SK-N-SH (cell line): Measurements from ENCODE around the gene RRP1B. TPM values are rescaled to one million over a fixed set of nuclear protein-coding genes. Genes with fewer than 3 reads are reported as not detected.
"Not testable (repeated sequence)": the region's sequence is repeated elsewhere in the genome, so short reads cannot be mapped to it uniquely, and the experiment has no call there.

ENCODE experiments used
- CTCF ChIA-PET: fragments of 300-600, 350-600 bp; formaldehyde crosslinking; extraction: SDS; loops from one replicate; lab custom pipeline; 2021; lab: Yijun Ruan, JAX
- POLR2A ChIA-PET: fragments of 350-600 bp; sonication (Branson Sonifier 250); formaldehyde crosslinking; extraction: SDS; loops from one replicate; lab custom pipeline; 2020; ENCODE audit warnings: antibody characterized with exemption, inconsistent platforms; lab: Yijun Ruan, JAX
- DNase-seq: peaks from one replicate; pipeline ENCODE4 v3.0.0; 2012
- H2AFZ ChIP-seq: fragments of 200-600 bp; sonication (generic); 2 replicates; pipeline ENCODE4 v1.8.1; 2016; ENCODE audit warnings: antibody characterized with exemption, mild to moderate bottlenecking, low read depth
- H3F3A ChIP-seq: fragments of 200-600 bp; sonication (generic); replicated peaks from 2 replicates; pipeline ENCODE3; 2016; ENCODE audit warnings: antibody characterized with exemption, mild to moderate bottlenecking; ENCODE audit not compliant: insufficient read depth
- H3K27ac ChIP-seq, 2 experiments: fragments of 200-500 bp in 1 of 2; fragments of 200-600 bp in 1 of 2; sonication (Bioruptor generic) in 1 of 2; sonication (generic), shearing (Covaris generic) in 1 of 2; 2 replicates each; pipeline versions ENCODE4 v1.5.1 to v1.6.1; 2014 to 2016; ENCODE audit warnings: low read depth in 2 of 2, inconsistent platforms in 1 of 2, low read length in 1 of 2, mild to moderate bottlenecking in 1 of 2, mixed read lengths in 1 of 2
- H3K27me3 ChIP-seq: fragments of 200-600 bp; sonication (generic), shearing (Covaris generic); 2 replicates; pipeline ENCODE4 v1.6.1; 2016; ENCODE audit warnings: mixed run types; ENCODE audit not compliant: insufficient read depth
- H3K36me3 ChIP-seq, 2 experiments: fragments of 200-500 bp in 1 of 2; fragments of 200-600 bp in 1 of 2; sonication (Bioruptor generic) in 1 of 2; sonication (generic) in 1 of 2; replicated peaks in 1 of 2; 2 replicates each; pipeline versions ENCODE3 to v1.5.1; 2014 to 2016; ENCODE audit warnings: low read length in 1 of 2, mild to moderate bottlenecking in 1 of 2; ENCODE audit not compliant: insufficient read depth in 2 of 2, control insufficient read depth in 1 of 2
- H3K4me1 ChIP-seq, 2 experiments: fragments of 200-500 bp in 1 of 2; fragments of 200-600 bp in 1 of 2; sonication (Bioruptor generic) in 1 of 2; sonication (generic), shearing (Covaris generic) in 1 of 2; 2 replicates each; pipeline versions ENCODE4 v1.5.1 to v1.6.1; 2014 to 2016; ENCODE audit warnings: low read depth in 1 of 2, low read length in 1 of 2, mixed run types in 1 of 2; ENCODE audit not compliant: insufficient read depth in 2 of 2, control insufficient read depth in 1 of 2
- H3K4me2 ChIP-seq: fragments of 200-600 bp; sonication (generic), shearing (Covaris generic); 2 replicates; pipeline ENCODE4 v1.6.1; 2017; ENCODE audit warnings: mixed run types
- H3K4me3 ChIP-seq, 2 experiments: fragments of 200-500 bp in 1 of 2; fragments of 200-600 bp in 1 of 2; sonication (Bioruptor generic) in 1 of 2; sonication (generic), shearing (Covaris generic) in 1 of 2; 2 replicates each; pipeline versions ENCODE4 v1.5.1 to v1.8.1; 2014 to 2016; ENCODE audit warnings: low read depth in 2 of 2, inconsistent platforms in 1 of 2, low read length in 1 of 2, mild to moderate bottlenecking in 1 of 2, mixed read lengths in 1 of 2, moderate library complexity in 1 of 2
- H3K79me2 ChIP-seq: fragments of 200-600 bp; sonication (generic); 2 replicates; pipeline ENCODE4 v1.8.1; 2017; ENCODE audit warnings: mild to moderate bottlenecking; ENCODE audit not compliant: insufficient read depth
- H3K9ac ChIP-seq: fragments of 200-600 bp; sonication (generic); 2 replicates; pipeline ENCODE4 v1.6.1; 2017; ENCODE audit warnings: mixed run types
- H3K9me2 ChIP-seq: fragments of 200-600 bp; sonication (generic); 2 replicates; pipeline ENCODE4 v1.6.1; 2017; ENCODE audit warnings: mixed run types
- H3K9me3 ChIP-seq: fragments of 200-600 bp; sonication (generic); 2 replicates; pipeline ENCODE4 v1.6.1; 2017; ENCODE audit warnings: mixed run types, mild to moderate bottlenecking, moderate library complexity
- H4K20me1 ChIP-seq: fragments of 200-600 bp; sonication (generic); 2 replicates; pipeline ENCODE4 v1.6.1; 2017; ENCODE audit warnings: mild to moderate bottlenecking, mixed run types; ENCODE audit not compliant: insufficient read depth
- CHD2 ChIP-seq: fragments of 150-350 bp; IDR thresholded peaks from 2 replicates; pipeline ENCODE4 v1.6.1; 2018; ENCODE audit warnings: low read length; ENCODE audit not compliant: partially characterized antibody
- CTCF ChIP-seq: fragments of 200-600 bp; sonication (generic); IDR thresholded peaks from 2 replicates; pipeline ENCODE4 v1.6.1; 2017; ENCODE audit warnings: antibody characterized with exemption, mild to moderate bottlenecking, moderate library complexity
- EZH2phosphoT487 ChIP-seq: fragments of 200-600 bp; sonication (generic); IDR thresholded peaks from 2 replicates; pipeline ENCODE4 v1.6.1; 2017; ENCODE audit warnings: low read depth, mixed run types, mild to moderate bottlenecking, antibody characterized with exemption, moderate library complexity, borderline replicate concordance
- GABPA ChIP-seq: IDR thresholded peaks from 2 replicates; pipeline ENCODE4 v1.4.0; 2012; ENCODE audit warnings: low read depth, mild to moderate bottlenecking
- GATA2 ChIP-seq: sonication (generic); formaldehyde crosslinking; IDR thresholded peaks from 2 replicates; pipeline ENCODE4 v1.5.0; 2020; ENCODE audit warnings: mild to moderate bottlenecking, missing genetic modification reagents
- JUND ChIP-seq: IDR thresholded peaks from 2 replicates; pipeline ENCODE4 v1.4.0; 2012
- MXI1 ChIP-seq: IDR thresholded peaks from 2 replicates; pipeline ENCODE4 v1.6.1; 2012; ENCODE audit warnings: mild to moderate bottlenecking, low read depth, low read length, improper control_type of control experiment
- PBX3 ChIP-seq: IDR thresholded peaks from 2 replicates; pipeline ENCODE4; 2012
- POLR2AphosphoS5 ChIP-seq: IDR thresholded peaks from 2 replicates; pipeline ENCODE4 v1.6.1; 2012; ENCODE audit warnings: low read depth, low read length
- RCOR1 ChIP-seq: fragments of 150-350 bp; IDR thresholded peaks from 2 replicates; pipeline ENCODE4 v1.6.1; 2017; ENCODE audit warnings: antibody characterized with exemption, low read length
- TCF12 ChIP-seq: IDR thresholded peaks from 2 replicates; pipeline ENCODE4 v1.4.0; 2012
- USF2 ChIP-seq: fragments of 150-350 bp; IDR thresholded peaks from 2 replicates; pipeline ENCODE4 v1.6.1; 2017; ENCODE audit warnings: antibody characterized with exemption, low read length, low read depth, borderline replicate concordance
- WGBS: methylation state at CpG from one replicate; pipeline ENCODE4 v1.1.6; 2017; ENCODE audit warnings: low lambda C conversion rate; 5-methylcytosine and 5-hydroxymethylcytosine counted together
- polyA plus RNA-seq, 3 experiments: library from polyadenylated mRNA; depleted of rRNA; stranded (reverse); fragments of >200 nt; gene quantifications; 2 replicates each; pipeline ENCODE4 v1.2.3, GENCODE V29; 2012

The RRP1B gene
- polyA plus RNA-seq, 1 of the 3 experiments (the other 2 are of a cell fraction) = 10.4 TPM

- no peaks in the 10 kb centered on the region for H3K4me1 ChIP-seq
- no peak overlapping the region for H3K27ac ChIP-seq
- TF ChIP-seq MXI1 (no peak), GATA2 (CRISPR knock-in tag) (no peak), CTCF (no peak), RCOR1 (no peak), JUND (no peak), EZH2phosphoT487 (no peak), POLR2AphosphoS5 (no peak), USF2 (no peak), CHD2 (no peak), TCF12 (no peak), PBX3 (no peak), GABPA (no peak)
- TF ChIP-seq, all 33 proteins: peak for 0
- Histone ChIP-seq H4K20me1 (no peaks in the 10 kb centered on the region), H3K9me3 (no peaks in the 10 kb centered on the region), H3K4me2 (no peak overlapping the region), H3F3A (no peaks in the 10 kb centered on the region), H3K9me2 (no peaks in the 10 kb centered on the region), H3K36me3 (peaks cover 43 to 46% of the 10 kb centered on the region in 2 experiments), H3K9ac (no peak overlapping the region), H3K4me3 (no peak overlapping the region), H3K79me2 (peaks cover 35% of the 10 kb centered on the region; the same call in 1 of the 2 replicates), H2AFZ (no peak overlapping the region), H3K27me3 (no peaks in the 10 kb centered on the region)
- ChIA-PET CTCF (no interaction called here), POLR2A (no interaction called here)
- DNase-seq = no peak
- WGBS = 94% methylated on average over 12 of the region's 12 CpGs
Measured at GRCh38 chr21:43679951-43680350, 20.6 kb downstream of the RRP1B start.

GRCh38 chr21:43680421-43680820 is 21.1 kb downstream of the RRP1B start:
- POLR2A ChIA-PET, H4K20me1 ChIP-seq, H3K9ac ChIP-seq, H3K4me3 ChIP-seq, H3K4me1 ChIP-seq, H2AFZ ChIP-seq, H3F3A ChIP-seq, DNase-seq, H3K4me2 ChIP-seq, H3K9me3 ChIP-seq, CTCF ChIA-PET, H3K27ac ChIP-seq, H3K27me3 ChIP-seq, H3K9me2 ChIP-seq: not testable (repeated sequence)
- Histone ChIP-seq H3K79me2 (peaks cover 32% of the 10 kb centered on the region; the same call in 1 of the 2 replicates), H3K36me3 (peaks cover 43 to 46% of the 10 kb centered on the region in 2 experiments)
- WGBS = 94% methylated on average over 6 of the region's 6 CpGs
